Activated CD8-positive, alpha-beta memory T cell treated with anti-CD3 and anti-CD28 coated beads, Interleukin-2, amount 50 U/mL, for 1 hour (primary cell): ENCODE measurements around the gene SCN4B.
A peak's percentile ranks its signal among the peaks of the same experiment; 100 is the strongest.

ENCODE experiments used
- DNase-seq: peaks from one replicate; pipeline ENCODE4 v3.0.0-alpha.2; 2020; ENCODE audit errors: extremely low read depth

Gene SCN4B

GRCh38 chr11:118174006-118174567 lies 21.5 kb upstream of the SCN4B start:
- no peak for DNase-seq

- DNase-seq = no peak
Observed at GRCh38 chr11:118172356-118172755, 19.7 kb upstream of the SCN4B start.

GRCh38 chr11:118171269-118172062 lies 18.8 kb upstream of the SCN4B start:
- DNase-seq = peak; percentile 17

DNA sequence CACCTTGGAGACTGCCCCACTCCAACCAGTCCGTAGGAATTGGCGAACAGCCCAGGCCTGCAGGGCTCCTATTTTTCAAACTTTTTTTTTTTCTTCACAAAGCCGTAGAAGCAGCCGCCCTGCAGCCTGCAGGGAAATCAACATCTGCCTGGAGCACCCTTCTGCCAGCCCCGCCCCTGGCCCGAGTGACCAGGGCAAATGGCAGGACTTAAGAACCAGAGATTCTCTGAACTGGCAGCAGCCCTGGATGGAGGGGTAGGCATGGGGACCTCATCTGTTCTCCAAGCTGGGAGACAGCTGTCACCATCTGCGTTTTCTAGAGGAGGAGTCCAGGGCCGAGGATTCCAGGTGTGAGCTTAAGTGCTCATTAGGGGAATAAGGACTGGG lies 18.3 kb upstream of the SCN4B start:
- no peak for DNase-seq

DNA sequence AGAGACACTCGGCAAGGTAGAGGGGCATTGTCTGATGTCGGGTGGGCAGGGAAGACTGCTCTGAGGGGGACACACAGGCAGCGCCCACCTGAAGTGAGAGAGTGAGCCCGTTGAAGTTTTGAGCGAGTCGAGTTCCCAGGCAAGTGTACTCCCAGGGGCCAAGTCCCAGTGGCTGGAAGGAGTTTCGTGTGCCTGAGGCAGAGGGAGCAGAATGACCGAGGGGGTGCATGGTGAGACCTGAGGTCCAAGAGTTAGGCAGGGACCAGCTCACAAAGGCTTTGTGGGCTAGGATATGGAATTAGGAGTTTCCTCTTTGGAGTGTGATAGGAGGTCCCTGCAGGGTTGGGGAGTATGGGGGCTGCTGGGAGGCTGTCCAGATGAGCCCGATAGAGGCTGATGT lies 17.6 kb upstream of the SCN4B start:
- no peak for DNase-seq

- DNase-seq = no peak
Observed at GRCh38 chr11:118169300-118170140, 16.9 kb upstream of the SCN4B start.

DNA sequence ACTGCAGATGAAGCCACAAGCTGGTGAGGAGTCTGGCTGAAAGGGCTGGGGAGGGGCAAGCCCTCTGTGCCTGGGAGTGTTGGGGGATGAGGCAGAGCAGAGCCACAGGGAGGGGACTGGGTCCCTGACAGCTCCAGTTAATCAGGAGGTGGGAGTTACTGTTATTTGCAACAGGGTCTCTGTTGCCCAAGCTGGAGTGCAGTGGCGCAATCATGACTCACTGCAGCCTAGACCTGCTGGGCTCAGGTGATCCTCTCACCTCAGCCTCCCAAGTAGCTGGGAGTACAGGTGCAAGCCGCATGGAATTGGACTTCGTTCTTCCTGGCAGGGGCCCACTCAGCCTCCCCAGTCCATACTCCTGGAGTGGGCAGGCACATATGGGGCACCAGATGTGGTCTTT lies 16.1 kb upstream of the SCN4B start:
- DNase-seq = no peak

GRCh38 chr11:118168316-118168715 lies 15.7 kb upstream of the SCN4B start:
- DNase-seq = no peak

DNA sequence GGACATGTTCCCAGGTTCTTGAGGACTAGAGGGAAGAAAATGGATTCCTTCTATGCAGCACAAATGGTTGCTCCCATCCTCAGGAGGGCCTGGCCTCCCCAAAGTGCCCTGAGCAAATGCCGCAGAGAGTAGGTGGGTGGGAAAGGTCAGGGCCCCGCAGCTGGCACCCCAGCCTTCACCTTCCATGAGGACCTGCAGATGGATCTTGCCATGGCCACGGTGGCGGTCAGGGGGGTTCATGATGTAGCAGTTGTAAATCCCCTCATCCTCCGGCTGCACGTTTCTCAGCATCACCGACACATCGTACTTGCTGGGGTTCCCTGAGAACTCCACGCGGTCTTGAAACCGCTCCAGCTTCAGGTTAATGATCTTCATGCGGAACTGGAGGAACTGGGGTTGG lies 15.3 kb upstream of the SCN4B start:
- DNase-seq = no peak

GRCh38 chr11:118167253-118167652 lies 14.6 kb upstream of the SCN4B start:
- DNase-seq = no peak

GRCh38 chr11:118166641-118167040 lies 14.0 kb upstream of the SCN4B start:
- no peak for DNase-seq

DNA sequence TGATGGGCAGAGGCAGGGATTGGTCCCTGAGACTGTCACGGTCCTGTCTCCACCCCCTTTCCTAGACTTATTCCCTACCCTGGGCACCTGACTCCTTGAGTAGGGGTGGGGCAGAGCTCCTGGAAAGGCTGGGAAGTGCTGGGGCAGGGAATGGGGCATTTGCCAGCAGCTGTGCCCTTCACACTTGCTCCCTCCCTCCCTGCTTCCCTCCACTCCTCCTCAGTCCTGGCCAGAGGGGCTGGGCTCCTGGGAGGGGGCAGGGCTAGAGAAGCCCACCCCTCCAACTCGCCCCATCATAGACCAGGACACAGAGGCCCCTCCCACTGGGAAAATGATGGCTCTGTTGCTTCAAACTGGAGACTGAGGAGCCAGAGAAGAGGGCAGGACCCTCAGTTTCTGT lies 12.3 kb upstream of the SCN4B start:
- no peak for DNase-seq

- no peak for DNase-seq
Observed at GRCh38 chr11:118163494-118163893, 10.9 kb upstream of the SCN4B start.

- no peak for DNase-seq
Observed at GRCh38 chr11:118162846-118163245, 10.2 kb upstream of the SCN4B start.

GRCh38 chr11:118161786-118162185 lies 9.2 kb upstream of the SCN4B start:
- no peak for DNase-seq

DNA sequence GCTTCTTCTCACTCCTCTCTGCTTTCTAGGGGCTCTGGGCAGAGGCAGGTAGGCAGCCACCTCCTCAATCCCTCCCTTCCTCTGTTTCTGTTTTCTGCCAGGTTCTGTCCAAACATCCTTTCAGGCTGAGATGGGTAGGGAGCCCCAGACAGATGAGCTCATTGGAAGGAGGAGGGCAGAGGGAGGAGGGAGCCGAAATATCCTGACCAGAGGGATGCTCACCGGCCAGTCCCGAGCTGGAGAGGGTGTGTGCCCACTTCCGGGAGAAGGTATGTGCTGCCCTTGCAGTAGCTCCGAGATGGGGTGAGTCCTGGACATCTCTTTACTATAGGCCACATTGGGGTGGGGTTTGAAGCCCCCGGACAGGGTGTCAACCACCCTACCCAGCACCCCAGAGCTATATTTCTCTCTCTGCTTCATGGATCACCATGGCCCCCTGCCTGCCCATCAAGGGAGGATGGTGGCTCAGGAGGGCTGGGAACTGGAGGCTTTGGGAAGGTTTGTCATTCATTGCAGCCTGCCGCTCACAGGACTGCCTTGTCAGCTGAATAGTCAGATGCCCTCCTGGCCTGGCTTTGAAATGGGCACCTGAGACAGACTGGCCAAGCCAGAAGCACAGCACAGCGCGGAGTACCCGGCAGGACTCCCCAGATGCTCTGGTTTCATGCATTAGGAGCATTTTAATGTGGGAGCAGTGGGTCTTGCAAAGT lies 4.7 kb upstream of the SCN4B start:
- no peak for DNase-seq

DNA sequence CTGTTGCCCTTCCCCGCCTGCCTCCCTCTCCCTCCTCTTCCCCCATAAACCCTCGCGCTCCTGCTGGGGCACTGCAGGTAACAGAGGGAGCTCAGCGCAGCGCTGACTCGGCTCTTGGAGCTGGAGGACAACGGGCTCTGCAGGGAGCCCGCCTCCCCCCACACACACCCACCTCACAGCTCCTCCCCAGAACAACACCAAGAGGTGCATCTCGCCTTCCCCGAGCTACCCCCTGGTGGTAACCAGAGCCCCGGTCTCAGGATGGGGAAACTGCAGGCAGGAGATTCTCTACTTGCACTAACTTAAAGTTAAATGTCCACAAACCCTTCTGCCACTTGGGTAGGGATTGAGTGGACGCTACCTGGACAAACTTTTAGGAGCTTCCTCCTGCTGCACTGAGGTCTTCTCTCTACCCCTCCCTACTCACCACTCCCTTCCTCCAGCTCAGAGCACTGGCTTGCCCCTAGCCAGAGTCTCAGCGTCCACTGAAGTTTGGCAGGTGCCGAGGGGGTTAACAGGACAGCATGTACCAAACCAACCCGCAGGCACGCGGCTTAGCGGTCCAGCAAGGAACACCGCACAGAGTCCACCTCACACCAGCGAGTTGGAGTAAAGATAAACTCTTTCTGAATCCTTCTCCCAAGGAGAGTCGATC lies 4.0 kb upstream of the SCN4B start:
- DNase-seq = no peak

DNA sequence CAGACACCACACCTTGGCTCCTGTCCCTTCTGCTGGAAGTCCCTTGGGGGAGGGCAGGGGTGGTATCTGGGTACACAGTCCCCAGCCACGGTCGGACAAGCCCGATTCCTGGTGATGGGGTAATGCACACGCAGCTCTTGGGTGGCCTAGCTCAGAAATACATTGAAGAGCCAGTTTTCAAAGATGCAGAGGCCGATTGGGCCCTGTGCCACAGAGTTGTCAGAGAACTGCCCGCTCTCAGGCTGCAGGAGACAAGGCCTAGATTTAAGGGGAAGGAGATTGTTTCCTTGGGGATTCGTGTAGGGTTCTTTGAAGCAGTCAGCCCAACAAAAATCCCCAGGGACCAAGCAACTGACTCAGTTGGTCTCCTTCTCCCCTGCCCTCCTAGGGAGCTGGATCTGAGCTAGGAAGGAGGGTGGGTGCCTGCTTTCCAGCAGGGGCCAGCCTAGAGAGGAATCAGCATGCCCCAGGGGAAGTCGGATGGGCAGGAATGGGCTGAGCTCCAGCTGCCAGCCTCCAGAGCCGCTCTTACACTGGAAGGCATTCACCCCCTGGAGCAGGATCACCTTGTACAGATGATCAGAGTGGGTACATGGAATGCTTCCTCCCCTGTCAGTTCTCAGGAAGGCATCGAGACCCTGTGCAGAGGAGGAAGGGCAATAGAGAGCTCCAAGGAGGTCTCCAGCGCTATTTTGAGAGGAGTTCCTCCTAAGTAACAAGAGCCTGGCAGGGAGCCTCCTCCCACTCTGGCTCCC lies 3.3 kb upstream of the SCN4B start:
- DNase-seq = no peak

DNA sequence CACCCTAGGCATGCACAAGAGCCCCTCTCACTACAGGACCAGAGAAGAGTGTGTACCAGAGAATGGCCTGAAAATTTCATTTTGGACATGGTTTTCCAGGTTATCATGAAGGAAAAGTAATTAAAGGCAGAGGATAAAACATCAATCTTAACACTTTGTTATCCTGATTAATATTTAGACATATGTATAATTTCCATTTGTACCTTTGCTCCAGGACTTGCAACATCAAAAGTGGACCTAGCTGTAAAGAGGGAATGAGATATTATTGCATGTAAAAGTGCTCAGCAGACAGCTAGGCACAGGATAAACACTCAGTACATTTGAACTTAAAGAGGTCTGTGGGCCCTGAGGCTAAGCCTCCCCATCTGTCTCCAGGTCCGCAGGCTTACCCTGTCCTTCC lies 2.0 kb upstream of the SCN4B start:
- no peak for DNase-seq

DNA sequence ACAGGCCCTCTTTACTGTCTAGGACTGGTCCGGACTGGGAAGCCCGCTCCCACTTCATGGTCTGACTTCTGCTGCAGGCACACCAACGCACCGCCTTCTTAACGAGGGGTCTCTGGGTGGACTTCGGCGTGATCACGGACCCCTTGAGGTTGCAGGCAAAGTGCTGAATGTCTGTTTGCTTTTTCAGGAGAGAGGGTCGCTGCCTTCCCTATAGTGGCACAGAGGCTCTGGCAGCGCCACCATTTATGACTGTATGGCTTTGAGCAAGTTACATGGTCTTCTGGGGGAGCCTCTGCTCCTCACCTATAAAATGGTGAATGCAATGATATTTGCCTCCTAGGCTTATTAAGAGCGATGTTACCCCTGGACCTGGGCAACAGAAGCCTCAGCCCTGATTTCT lies 1.4 kb upstream of the SCN4B start:
- no peak for DNase-seq

DNA sequence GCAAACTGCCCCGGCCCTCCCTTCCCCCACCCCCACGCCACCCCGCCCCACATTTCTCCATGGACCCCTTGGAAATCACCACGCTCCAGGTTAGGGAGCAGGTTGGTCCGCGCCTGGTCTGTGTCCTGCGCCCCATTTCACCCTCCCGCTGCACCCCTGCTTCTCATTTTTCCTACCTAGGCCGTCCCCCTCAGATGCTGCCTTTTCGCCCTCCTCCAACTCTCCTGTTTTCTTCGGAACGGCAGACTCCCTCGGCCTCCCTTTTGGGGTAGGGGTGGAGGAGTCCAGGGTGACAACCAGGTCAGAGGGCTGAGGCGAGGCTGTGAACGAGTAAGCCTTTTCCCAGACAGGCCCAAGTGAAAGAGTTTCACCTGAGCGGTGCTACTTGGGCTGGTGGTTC lies 893 bp upstream of the SCN4B start:
- DNase-seq = no peak
